HL-60 (cell line): ENCODE results near the gene FEV.

Experiments used
- microRNA-seq: library from miRNA; unstranded; fragments of <30 nt; microRNA quantifications from one replicate; pipeline ENCODE4, GENCODE V29; 2018

The FEV gene

Small RNA genes lying within 50 kb of the gene (microRNA-seq; reads per million reads assigned to microRNA genes)
- gene MIR375 = 33.5 reads per million, percentile 53 among the genes with 10 or more reads in this experiment
